GM12878 (cell line): ENCODE data around the gene VSIG8. TPM values are rescaled to one million over a fixed set of nuclear protein-coding genes. Genes with fewer than 3 reads are reported as not detected.

Experiments
- ATAC-seq: fragments of 200-7000 bp; cut with Tn5 transposase; 3 replicates; pipeline ENCODE4 v1.9.1; 2020; ENCODE audit warnings: mild to moderate bottlenecking, moderate library complexity
- BruUV-seq: library from RNA; stranded (reverse); fragments of 400-500 nt; replicated peaks from 2 replicates; lab custom pipeline; 2021; lab: Mats Ljungman, UMichigan
- CTCF ChIA-PET: fragments of 300-600 bp; sonication (Branson Sonifier 250); formaldehyde crosslinking; extraction: SDS; loops from one replicate; lab custom pipeline; 2021; ENCODE audit warnings: inconsistent platforms; lab: Yijun Ruan, JAX
- POLR2A ChIA-PET: fragments of 350-600 bp; formaldehyde crosslinking; extraction: SDS; loops from one replicate; lab custom pipeline; 2021; ENCODE audit warnings: inconsistent platforms; lab: Charles Lee
- RAD21 ChIA-PET: fragments of 300-600 bp; sonication (Branson Sonifier 250); formaldehyde crosslinking; loops from one replicate; lab custom pipeline; 2023; ENCODE audit warnings: antibody characterized with exemption; ENCODE audit not compliant: unreplicated experiment; lab: Charles Lee
- SMC1A ChIA-PET: fragments of 300-600 bp; sonication (Branson Sonifier 250); formaldehyde crosslinking; loops from one replicate; lab custom pipeline; 2023; ENCODE audit not compliant: unreplicated experiment, uncharacterized antibody; lab: Charles Lee
- DNase-seq: peaks from one replicate; pipeline ENCODE4 v3.0.0-alpha.2; 2011; ENCODE audit warnings: low read depth, low spot score
- FAIRE-seq: peaks from 3 replicates; lab custom pipeline; 2011; peaks lifted over from hg19 to GRCh38; lab: Jason Lieb, UNC
- H2AFZ ChIP-seq: 2 replicates; pipeline ENCODE4 v1.6.0; 2011; ENCODE audit warnings: low read depth, low read length, control low read depth; ENCODE audit not compliant: control insufficient read depth
- H3K27ac ChIP-seq: 2 replicates; pipeline ENCODE4 v1.5.1; 2011; ENCODE audit warnings: control low read depth; ENCODE audit not compliant: control insufficient read depth, insufficient read depth
- H3K27me3 ChIP-seq, 2 experiments: replicated peaks in 1 of 2; 2 replicates each; pipeline versions ENCODE4 v1.6.0 to v1.6.1; 2011; ENCODE audit warnings: low read length in 1 of 2; ENCODE audit not compliant: control insufficient read depth in 2 of 2, insufficient read depth in 2 of 2
- H3K36me3 ChIP-seq, 2 experiments: 2 replicates each; pipeline ENCODE4 v1.5.1; 2011; ENCODE audit warnings: low read length in 1 of 2; ENCODE audit not compliant: control insufficient read depth in 2 of 2, insufficient read depth in 2 of 2
- H3K4me1 ChIP-seq: 2 replicates; pipeline ENCODE4 v1.6.1; 2011; ENCODE audit warnings: mild to moderate bottlenecking, low read length, moderate library complexity, mixed read lengths; ENCODE audit not compliant: control insufficient read depth, insufficient read depth
- H3K4me2 ChIP-seq: 2 replicates; pipeline ENCODE4 v1.6.0; 2011; ENCODE audit warnings: control low read depth; ENCODE audit not compliant: control insufficient read depth, insufficient read depth
- H3K4me3 ChIP-seq: fragments of 200-600 bp; sonication (generic); 2 replicates; pipeline ENCODE4 v1.5.1; 2016
- H3K79me2 ChIP-seq: 2 replicates; pipeline ENCODE4 v1.6.0; 2011; ENCODE audit warnings: low read length; ENCODE audit not compliant: control insufficient read depth, insufficient read depth
- H3K9ac ChIP-seq: 2 replicates; pipeline ENCODE4 v1.8.0; 2011; ENCODE audit warnings: low read length, control low read depth, mixed read lengths; ENCODE audit not compliant: control insufficient read depth, insufficient read depth
- H3K9me3 ChIP-seq: replicated peaks from 3 replicates; pipeline ENCODE4 v1.5.1; 2011; ENCODE audit warnings: mild to moderate bottlenecking, low read length; ENCODE audit not compliant: control insufficient read depth, insufficient read depth
- H4K20me1 ChIP-seq: 2 replicates; pipeline ENCODE4 v1.6.0; 2011; ENCODE audit not compliant: control insufficient read depth, insufficient read depth
- FOXK2 ChIP-seq: fragments of 450-650 bp; IDR thresholded peaks from 2 replicates; pipeline ENCODE4 v1.6.1; 2017; ENCODE audit warnings: mild to moderate bottlenecking, moderate library complexity
- KDM1A ChIP-seq: fragments of 200-600 bp; sonication (generic); IDR thresholded peaks from 2 replicates; pipeline ENCODE4 v1.6.1; 2016; ENCODE audit warnings: borderline replicate concordance
- RAD21 ChIP-seq: IDR thresholded peaks from 2 replicates; pipeline ENCODE4 v1.6.1; 2011; ENCODE audit warnings: mild to moderate bottlenecking, low read depth, low read length, moderate library complexity; ENCODE audit not compliant: insufficient read depth
- RB1 ChIP-seq: fragments of 450-650 bp; formaldehyde crosslinking; IDR thresholded peaks from 2 replicates; pipeline ENCODE4 v1.6.1; 2017; ENCODE audit warnings: mild to moderate bottlenecking, borderline replicate concordance
- RELA ChIP-seq: fragments of 450-650 bp; IDR thresholded peaks from 2 replicates; pipeline ENCODE4 v1.8.0; 2014; ENCODE audit warnings: borderline replicate concordance; ENCODE audit not compliant: partially characterized antibody
- ZNF384 ChIP-seq: IDR thresholded peaks from 2 replicates; pipeline ENCODE4 v1.6.1; 2012; ENCODE audit warnings: low read depth, mild to moderate bottlenecking, low read length, improper control_type of control experiment, borderline replicate concordance
- WGBS: methylation state at CpG from one replicate; pipeline ENCODE4 v1.1.6; 2016; ENCODE audit warnings: low lambda C conversion rate; ENCODE audit not compliant: insufficient replicate concordance, insufficient coverage; ENCODE audit errors: missing lambda C conversion rate; 5-methylcytosine and 5-hydroxymethylcytosine counted together
- in situ Hi-C: fragments of 300-500 bp; cut with MboI; formaldehyde crosslinking; loops from 9 replicates; pipeline ENCODE4 v1.14.3; 2018; ENCODE audit warnings: mixed read lengths
- intact Hi-C: fragments of 100-400 bp; cut with micrococcal nuclease; formaldehyde crosslinking; loops from one replicate; pipeline ENCODE4 v1.14.2; 2022; ENCODE audit not compliant: unreplicated experiment
- polyA plus RNA-seq, 11 experiments: library from polyadenylated mRNA; depleted of rRNA in 4 of 11; unstranded in 6 of 11; stranded (reverse) in 5 of 11; fragments of >200 nt; fragmentation: Nextera tagmentation in 4 of 11; fragmentation: Illumina TruSeq in 1 of 11; extraction: Ambion mirVana in 4 of 11; extraction: Trizol in 1 of 11; gene quantifications; 1 replicate in 1 of 11; 2 replicates in 10 of 11; pipeline versions ENCODE4 v1.2.1 to v1.2.3, GENCODE V29; 2011 to 2016; ENCODE audit warnings: inconsistent platforms in 2 of 11, missing spikeins in 2 of 11, low read depth in 1 of 11
- total RNA-seq, 4 experiments: library from RNA; depleted of rRNA in 3 of 4; stranded (reverse); fragments of >200 nt in 3 of 4; fragmentation: Illumina TruSeq in 1 of 4; extraction: Trizol in 1 of 4; gene quantifications; 2 replicates each; pipeline versions ENCODE4 v1.2.1 to v1.2.3, GENCODE V29; 2013 to 2021
- TF ChIP-seq, protein P1 (sequence below): fragments of 450-650 bp; IDR thresholded peaks from 2 replicates; pipeline ENCODE4 v1.6.1; 2016; ENCODE audit warnings: mild to moderate bottlenecking
- TF ChIP-seq, protein P2 (sequence below): fragments of 150-350 bp; IDR thresholded peaks from 2 replicates; pipeline ENCODE4 v1.6.1; 2014; ENCODE audit warnings: mild to moderate bottlenecking, low read depth, low read length

The VSIG8 gene
- total and polyA plus RNA-seq, 10 of the 15 experiments (the other 5 are each of a cell fraction or from before 2014, with no cell fraction given): not detected

DNA sequence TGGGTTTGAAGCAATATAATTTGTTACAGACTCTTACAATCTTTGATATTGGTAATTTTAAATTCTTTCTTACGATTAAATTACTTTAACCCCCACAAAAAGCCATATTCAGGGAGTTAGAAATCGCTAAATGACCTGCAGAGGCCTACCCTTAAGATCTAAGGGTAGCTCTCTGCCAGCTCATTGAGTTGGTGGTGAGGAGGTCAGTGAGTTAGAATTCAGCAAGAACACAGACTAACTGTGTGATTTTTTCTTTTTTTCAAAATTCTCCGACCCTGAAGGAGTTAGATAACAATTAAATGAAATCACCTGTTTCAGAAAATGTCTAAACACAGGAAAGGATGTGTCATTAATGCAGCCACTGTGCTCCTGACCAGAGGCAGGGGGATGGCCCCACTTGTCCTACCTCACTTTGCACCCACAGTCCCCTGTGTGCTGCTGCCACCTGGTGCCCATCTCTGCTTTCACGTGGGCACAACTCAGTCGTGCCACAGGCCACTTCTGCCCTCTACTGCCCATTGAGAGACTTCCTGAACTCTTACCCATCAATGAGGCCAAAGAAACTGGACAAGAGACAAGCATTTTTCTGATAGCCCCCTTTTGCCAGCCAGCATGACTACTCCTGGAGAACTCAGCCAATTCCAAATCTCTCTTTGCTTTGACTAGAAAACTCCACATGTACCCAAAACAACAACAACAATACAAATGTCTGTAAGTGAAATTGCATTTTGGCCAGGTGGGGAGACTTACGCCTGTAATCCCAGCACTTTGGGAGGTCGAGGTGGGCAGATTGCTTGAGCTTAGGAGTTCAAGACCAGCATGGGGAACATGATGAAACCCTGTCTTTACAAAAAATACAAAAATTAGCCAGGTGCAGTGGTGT is 29.1 kb upstream of the VSIG8 start (continued):
- TF ChIP-seq KDM1A: no peak
- TF ChIP-seq FOXK2: no peak
- TF ChIP-seq, protein P1, sequence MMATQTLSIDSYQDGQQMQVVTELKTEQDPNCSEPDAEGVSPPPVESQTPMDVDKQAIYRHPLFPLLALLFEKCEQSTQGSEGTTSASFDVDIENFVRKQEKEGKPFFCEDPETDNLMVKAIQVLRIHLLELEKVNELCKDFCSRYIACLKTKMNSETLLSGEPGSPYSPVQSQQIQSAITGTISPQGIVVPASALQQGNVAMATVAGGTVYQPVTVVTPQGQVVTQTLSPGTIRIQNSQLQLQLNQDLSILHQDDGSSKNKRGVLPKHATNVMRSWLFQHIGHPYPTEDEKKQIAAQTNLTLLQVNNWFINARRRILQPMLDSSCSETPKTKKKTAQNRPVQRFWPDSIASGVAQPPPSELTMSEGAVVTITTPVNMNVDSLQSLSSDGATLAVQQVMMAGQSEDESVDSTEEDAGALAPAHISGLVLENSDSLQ: no peak

DNA sequence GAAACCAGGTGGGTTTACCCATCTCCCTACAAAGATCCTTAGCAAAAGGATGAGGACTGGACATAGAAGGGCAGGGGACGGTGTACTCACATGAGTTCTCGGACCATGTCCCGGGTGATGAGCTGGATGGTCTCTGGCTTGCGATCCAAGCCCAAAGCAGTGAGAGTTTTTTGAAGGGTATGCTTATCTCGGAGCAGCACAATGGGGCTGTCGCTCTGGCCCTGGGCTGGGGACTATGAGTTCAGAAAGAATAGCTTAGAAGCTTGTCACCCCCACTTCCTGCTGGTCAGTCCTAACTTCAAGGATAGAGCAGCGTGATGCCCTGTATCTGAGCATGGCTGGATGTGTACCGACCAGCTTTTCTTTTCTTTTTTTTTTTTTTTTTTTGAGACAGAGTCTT is 27.9 kb upstream of the VSIG8 start:
- in situ Hi-C loops: loop anchor here (5.0 kb wide), 1 partner anchor 93 kb away; no protein-coding TSS in a partner anchor
- WGBS: 91% methylated on average over 8 of the region's 8 CpGs
- DNase-seq (no peak), ATAC-seq (no peak), FAIRE-seq (no peak)
- TF ChIP-seq, protein P2, sequence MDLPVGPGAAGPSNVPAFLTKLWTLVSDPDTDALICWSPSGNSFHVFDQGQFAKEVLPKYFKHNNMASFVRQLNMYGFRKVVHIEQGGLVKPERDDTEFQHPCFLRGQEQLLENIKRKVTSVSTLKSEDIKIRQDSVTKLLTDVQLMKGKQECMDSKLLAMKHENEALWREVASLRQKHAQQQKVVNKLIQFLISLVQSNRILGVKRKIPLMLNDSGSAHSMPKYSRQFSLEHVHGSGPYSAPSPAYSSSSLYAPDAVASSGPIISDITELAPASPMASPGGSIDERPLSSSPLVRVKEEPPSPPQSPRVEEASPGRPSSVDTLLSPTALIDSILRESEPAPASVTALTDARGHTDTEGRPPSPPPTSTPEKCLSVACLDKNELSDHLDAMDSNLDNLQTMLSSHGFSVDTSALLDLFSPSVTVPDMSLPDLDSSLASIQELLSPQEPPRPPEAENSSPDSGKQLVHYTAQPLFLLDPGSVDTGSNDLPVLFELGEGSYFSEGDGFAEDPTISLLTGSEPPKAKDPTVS: no peak
- TF ChIP-seq RELA: no peak
- TF ChIP-seq RB1: no peak
- TF ChIP-seq RAD21: no peak
- TF ChIP-seq ZNF384: no peak
- no peaks in the 10 kb centered on the region for H3K9me3 ChIP-seq
- H3K4me1 ChIP-seq: peaks cover 19% of the 10 kb centered on the region
- peak overlapping the region; percentile 60; the same call in 1 of the 2 replicates for H2AFZ ChIP-seq
- H3K4me3 ChIP-seq: no peak overlapping the region
- CTCF ChIA-PET: interaction anchor here (0.6 to 14.8 kb wide), 28 partner anchors 11 to 686 kb away, joined by 3 to 476 read pairs (median 4); partner anchors contain the start of genes ACKR1, DUSP23, FCRL6 and SLAMF8
- no TSS peak for BruUV-seq
- no peak overlapping the region for H3K9ac ChIP-seq
- no peaks in the 10 kb centered on the region for H3K36me3 ChIP-seq
- H3K79me2 ChIP-seq: no peaks in the 10 kb centered on the region
- POLR2A ChIA-PET: interaction anchor here (1.0 to 3.2 kb wide), 4 partner anchors 33 to 90 kb away, joined by 3 to 25 read pairs (median 8); partner anchors contain the start of gene TAGLN2
- H3K4me2 ChIP-seq: peak overlapping the region; percentile 75
- H3K27me3 ChIP-seq: 0 out of 4 replicates have a peak, but pooled peaks cover 0 to 2% of the 10 kb centered on the region in 2 experiments
- H4K20me1 ChIP-seq: no peaks in the 10 kb centered on the region
- no peak overlapping the region for H3K27ac ChIP-seq
- SMC1A ChIA-PET: interaction anchor here (0.7 to 12.2 kb wide), 22 partner anchors 10 to 758 kb away, joined by 3 to 289 read pairs (median 5); partner anchors contain the start of genes CFAP45, DUSP23, FCRL6 and PIGM
- intact Hi-C loops: loop anchor here (2.0 kb wide), 3 partner anchors 52 to 676 kb away; partner anchors contain the start of gene SLAMF8
- RAD21 ChIA-PET: interaction anchor here (0.5 to 7.6 kb wide), 24 partner anchors 10 to 1264 kb away, joined by 3 to 153 read pairs (median 4); partner anchors contain the start of genes DUSP23, FCRL6, SLAMF8 and TAGLN2
